Panc1 (cell line): ENCODE results near the gene TLK1. TPM values are rescaled to one million over a fixed set of nuclear protein-coding genes. Genes with fewer than 3 reads are reported as not detected.

Source experiments
- ATAC-seq: fragments of 200-7000 bp; cut with Tn5 transposase; 2 replicates; pipeline ENCODE4 v1.9.1; 2020; ENCODE audit warnings: mild to moderate bottlenecking, moderate library complexity
- BruUV-seq: library from RNA; stranded (reverse); fragments of 400-500 nt; replicated peaks from 2 replicates; lab custom pipeline; 2021; lab: Mats Ljungman, UMichigan
- CTCF ChIA-PET: fragments of 300-600 bp; sonication (Branson Sonifier 250); formaldehyde crosslinking; loops from one replicate; lab custom pipeline; 2022; ENCODE audit warnings: antibody characterized with exemption; lab: Charles Lee
- POLR2A ChIA-PET: fragments of 300-600 bp; sonication (Branson Sonifier 250); formaldehyde crosslinking; loops from one replicate; lab custom pipeline; 2022; ENCODE audit warnings: antibody characterized with exemption; lab: Charles Lee
- DNase-seq: peaks from one replicate; pipeline ENCODE4 v3.0.0-alpha.2; 2010; ENCODE audit warnings: low read depth, low spot score
- H3K27ac ChIP-seq: 2 replicates; pipeline ENCODE4 v1.5.1; 2011; ENCODE audit warnings: mild to moderate bottlenecking, low read length, inconsistent platforms
- H3K27me3 ChIP-seq: fragments of 200-500 bp; sonication (Bioruptor generic); 2 replicates; pipeline ENCODE4 v1.6.0; 2014; ENCODE audit warnings: low read length, inconsistent platforms; ENCODE audit not compliant: control insufficient read depth, insufficient read depth
- H3K36me3 ChIP-seq: fragments of 200-500 bp; sonication (Bioruptor generic); 2 replicates; pipeline ENCODE4 v1.5.1; 2014; ENCODE audit warnings: inconsistent platforms, mild to moderate bottlenecking, low read length, moderate library complexity; ENCODE audit not compliant: control insufficient read depth, insufficient read depth
- H3K4me1 ChIP-seq: 2 replicates; pipeline ENCODE4 v1.5.1; 2011; ENCODE audit warnings: inconsistent platforms, mild to moderate bottlenecking, low read length, moderate library complexity; ENCODE audit not compliant: control insufficient read depth, insufficient read depth
- H3K4me3 ChIP-seq, 2 experiments: 2 replicates each; pipeline ENCODE4 v1.5.1; 2011 to 2012; ENCODE audit warnings: low read depth in 2 of 2, low read length in 2 of 2, mild to moderate bottlenecking in 2 of 2, inconsistent platforms in 1 of 2, moderate library complexity in 1 of 2
- H3K9me3 ChIP-seq: fragments of 200-500 bp; sonication (Bioruptor generic); 2 replicates; pipeline ENCODE4 v1.5.1; 2014; ENCODE audit warnings: low read depth, mild to moderate bottlenecking, inconsistent platforms, low read length, moderate library complexity; ENCODE audit not compliant: control insufficient read depth, insufficient read depth
- POLR2AphosphoS5 ChIP-seq: IDR thresholded peaks from 2 replicates; pipeline ENCODE4 v1.6.1; 2012; ENCODE audit warnings: mild to moderate bottlenecking, low read depth, low read length, moderate library complexity
- REST ChIP-seq, 2 experiments: IDR thresholded peaks; 2 replicates each; pipeline ENCODE4 v1.6.1; 2011 to 2012; ENCODE audit warnings: low read depth in 2 of 2, control low read depth in 1 of 2, low read length in 1 of 2, mild to moderate bottlenecking in 1 of 2, moderate library complexity in 1 of 2; ENCODE audit not compliant: insufficient read depth in 1 of 2
- SIN3A ChIP-seq: IDR thresholded peaks from 2 replicates; pipeline ENCODE4 v1.6.1; 2012; ENCODE audit warnings: low read depth, mild to moderate bottlenecking, low read length, moderate library complexity, borderline replicate concordance; ENCODE audit not compliant: insufficient read depth
- TCF7L2 ChIP-seq: IDR thresholded peaks from 2 replicates; pipeline ENCODE4 v1.6.1; 2011; ENCODE audit warnings: mild to moderate bottlenecking, low read depth, low read length, inconsistent platforms
- in situ Hi-C: cut with HindIII; loops from 2 replicates; pipeline ENCODE4 v1.10.0; 2016; ENCODE audit warnings: low sequenced_read_pairs, low pct_unique_long_range_greater_than_20kb
- intact Hi-C: fragments of 100-400 bp; cut with micrococcal nuclease; formaldehyde crosslinking; loops from one replicate; pipeline ENCODE4 v1.10.0; 2022; ENCODE audit not compliant: unreplicated experiment
- total RNA-seq: library from RNA; stranded (reverse); gene quantifications from one replicate; pipeline ENCODE4 v1.2.1, GENCODE V29; 2021; ENCODE audit not compliant: unreplicated experiment
- TF ChIP-seq, protein P1 (sequence below): fragments of 450-650 bp; IDR thresholded peaks from 2 replicates; pipeline ENCODE4 v1.5.1; 2017; ENCODE audit warnings: mild to moderate bottlenecking

TLK1 gene
- total RNA-seq, 1 experiment from 2014 or later, result 92.9 TPM

GRCh38 chr2:170975943-170976270 lies 184.8 kb downstream of the TLK1 start:
- in situ Hi-C loops, result no loop called here
- DNase-seq, result no peak
- no peak overlapping the region for H3K4me3 ChIP-seq
- POLR2A ChIA-PET, result no interaction called here
- CTCF ChIA-PET, result no interaction called here
- H3K4me1 ChIP-seq, result peaks cover 15% of the 10 kb centered on the region
- TF ChIP-seq SIN3A (no peak), REST (IDR thresholded peaks at IDR 0.05; ENCODE audit: insufficient read depth in 1 of 2, low read depth in 2 of 2, low read length in 1 of 2) (no peak), POLR2AphosphoS5 (no peak), TCF7L2 (no peak)
- TF ChIP-seq, protein P1, sequence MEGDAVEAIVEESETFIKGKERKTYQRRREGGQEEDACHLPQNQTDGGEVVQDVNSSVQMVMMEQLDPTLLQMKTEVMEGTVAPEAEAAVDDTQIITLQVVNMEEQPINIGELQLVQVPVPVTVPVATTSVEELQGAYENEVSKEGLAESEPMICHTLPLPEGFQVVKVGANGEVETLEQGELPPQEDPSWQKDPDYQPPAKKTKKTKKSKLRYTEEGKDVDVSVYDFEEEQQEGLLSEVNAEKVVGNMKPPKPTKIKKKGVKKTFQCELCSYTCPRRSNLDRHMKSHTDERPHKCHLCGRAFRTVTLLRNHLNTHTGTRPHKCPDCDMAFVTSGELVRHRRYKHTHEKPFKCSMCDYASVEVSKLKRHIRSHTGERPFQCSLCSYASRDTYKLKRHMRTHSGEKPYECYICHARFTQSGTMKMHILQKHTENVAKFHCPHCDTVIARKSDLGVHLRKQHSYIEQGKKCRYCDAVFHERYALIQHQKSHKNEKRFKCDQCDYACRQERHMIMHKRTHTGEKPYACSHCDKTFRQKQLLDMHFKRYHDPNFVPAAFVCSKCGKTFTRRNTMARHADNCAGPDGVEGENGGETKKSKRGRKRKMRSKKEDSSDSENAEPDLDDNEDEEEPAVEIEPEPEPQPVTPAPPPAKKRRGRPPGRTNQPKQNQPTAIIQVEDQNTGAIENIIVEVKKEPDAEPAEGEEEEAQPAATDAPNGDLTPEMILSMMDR, result no peak
- H3K27ac ChIP-seq, result no peak overlapping the region
- intact Hi-C loops, result loop anchor here (10.0 kb wide), 1 partner anchor 179 kb away; no protein-coding TSS in a partner anchor
- BruUV-seq, result no TSS peak
- no peaks in the 10 kb centered on the region for H3K27me3 ChIP-seq
- H3K9me3 ChIP-seq, result no peaks in the 10 kb centered on the region
- no peak for ATAC-seq
- H3K36me3 ChIP-seq, result no peaks in the 10 kb centered on the region

DNA sequence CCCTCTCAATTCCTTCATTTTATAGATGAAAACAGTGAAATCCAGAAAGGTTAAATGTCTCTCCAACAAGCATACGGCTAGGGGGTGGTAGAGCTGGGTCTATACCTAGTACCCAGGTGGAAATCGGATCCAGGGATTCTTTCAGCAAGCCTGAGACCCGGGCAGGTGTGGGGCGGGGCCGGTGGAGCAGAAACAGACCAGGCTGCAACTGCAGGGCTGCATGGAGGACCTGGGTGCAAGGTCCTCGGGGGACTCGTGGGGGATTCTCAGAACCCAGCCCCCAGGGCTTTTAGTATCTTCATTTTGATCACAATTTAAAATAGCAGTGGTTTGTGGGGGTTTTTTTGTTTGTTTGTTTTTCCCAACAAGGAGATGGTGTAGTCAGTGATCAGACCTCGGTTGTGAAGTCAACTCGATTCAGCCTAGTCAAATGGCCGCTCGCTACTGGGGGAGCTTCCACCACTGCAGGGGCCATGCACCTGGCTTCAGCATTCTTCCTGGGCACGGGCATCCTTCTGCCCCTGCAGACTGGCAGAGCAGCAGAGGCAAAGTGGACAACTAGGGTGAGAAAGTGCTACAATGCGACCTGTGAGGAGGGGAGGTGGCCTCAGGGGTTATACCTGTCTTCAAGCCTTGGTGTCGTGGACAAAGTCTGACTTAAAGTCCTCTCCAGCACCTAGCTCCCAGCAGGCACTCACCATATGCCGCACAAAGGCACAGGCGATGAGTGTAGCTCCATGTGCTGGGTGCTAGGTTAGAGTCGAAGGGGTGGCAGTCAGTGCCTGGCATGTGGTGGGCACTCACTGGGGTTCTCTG lies 185.4 kb downstream of the TLK1 start:
- H3K27me3 ChIP-seq, result no peaks in the 10 kb centered on the region
- in situ Hi-C loops (no loop called here), intact Hi-C loops (loop anchor here (10.0 kb wide), 1 partner anchor 179 kb away; no protein-coding TSS in a partner anchor)
- CTCF ChIA-PET, result interaction anchor here (0.7 kb wide), 1 partner anchor 511 kb away, joined by 3 read pairs; no protein-coding TSS in a partner anchor
- H3K36me3 ChIP-seq, result no peaks in the 10 kb centered on the region
- no peak overlapping the region for H3K4me3 ChIP-seq
- H3K27ac ChIP-seq, result no peak overlapping the region
- H3K4me1 ChIP-seq, result peaks cover 15% of the 10 kb centered on the region
- no peaks in the 10 kb centered on the region for H3K9me3 ChIP-seq
- POLR2A ChIA-PET, result no interaction called here
- TF ChIP-seq TCF7L2 (no peak), REST (IDR thresholded peaks at IDR 0.05; ENCODE audit: insufficient read depth in 1 of 2, low read depth in 2 of 2, low read length in 1 of 2) (no peak), POLR2AphosphoS5 (no peak)
- TF ChIP-seq, protein P1, result no peak
- ATAC-seq (no peak), DNase-seq (no peak)
- BruUV-seq, result no TSS peak
